ENCODE results near the gene CTNNB1.

CTNNB1 gene

DNA sequence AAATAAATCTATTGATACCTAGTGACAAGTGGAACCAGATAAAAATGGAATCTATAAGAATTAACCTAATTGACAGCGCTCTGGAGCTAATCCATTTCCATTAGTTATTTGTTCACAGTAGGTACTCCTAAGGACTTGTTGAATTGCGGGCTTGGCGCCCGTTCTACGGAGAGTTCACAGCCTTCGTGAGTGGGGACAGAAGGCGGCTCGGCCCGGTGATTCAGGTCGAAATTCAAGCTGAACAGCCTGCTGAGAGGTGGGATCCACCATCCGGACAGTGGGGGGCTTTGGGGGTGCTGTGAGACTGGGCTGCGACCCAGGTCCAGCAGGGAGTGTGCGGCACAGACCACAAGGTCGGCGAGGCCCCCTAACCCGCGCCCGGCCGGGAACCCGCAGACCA is 779 bp upstream of the CTNNB1 start:
- Histone ChIP-seq H3K4me3 (ENCODE audit: low read depth in 1 of 2, low read length in 2 of 2) (peak overlapping the region; percentile 76 to 80; a peak in 3 of 4 replicates), H3K9ac (ENCODE audit: low read depth, low read length) (peak overlapping the region; percentile 96), H3K4me2 (ENCODE audit: insufficient read depth, low read length) (peak overlapping the region; percentile 84), H3K79me2 (ENCODE audit: insufficient read depth, low read length) (peaks cover 46% of the 10 kb centered on the region), H4K20me1 (ENCODE audit: insufficient read depth, low read length) (peaks cover 35% of the 10 kb centered on the region), H3K36me3 (ENCODE audit: insufficient read depth, low read length) (peaks cover 9% of the 10 kb centered on the region; the same call in 1 of the 2 replicates), H3K4me1 (ENCODE audit: insufficient read depth, low read length) (peaks cover 40% of the 10 kb centered on the region), H3K27me3 (ENCODE audit: insufficient read depth, low read length, poor library complexity) (peaks cover 31% of the 10 kb centered on the region), H2AFZ (ENCODE audit: low read depth, low read length) (peak overlapping the region; percentile 89), H3K27ac (ENCODE audit: low read length) (peak overlapping the region; percentile 41; the same call in 1 of the 2 replicates), H3K9me3 (ENCODE audit: insufficient read depth, low read length, severe bottlenecking) (no peaks in the 10 kb centered on the region)
- DNase-seq (no peak), ATAC-seq (ENCODE audit: insufficient read depth, low read depth) (no peak)
- TF ChIP-seq, protein P1, sequence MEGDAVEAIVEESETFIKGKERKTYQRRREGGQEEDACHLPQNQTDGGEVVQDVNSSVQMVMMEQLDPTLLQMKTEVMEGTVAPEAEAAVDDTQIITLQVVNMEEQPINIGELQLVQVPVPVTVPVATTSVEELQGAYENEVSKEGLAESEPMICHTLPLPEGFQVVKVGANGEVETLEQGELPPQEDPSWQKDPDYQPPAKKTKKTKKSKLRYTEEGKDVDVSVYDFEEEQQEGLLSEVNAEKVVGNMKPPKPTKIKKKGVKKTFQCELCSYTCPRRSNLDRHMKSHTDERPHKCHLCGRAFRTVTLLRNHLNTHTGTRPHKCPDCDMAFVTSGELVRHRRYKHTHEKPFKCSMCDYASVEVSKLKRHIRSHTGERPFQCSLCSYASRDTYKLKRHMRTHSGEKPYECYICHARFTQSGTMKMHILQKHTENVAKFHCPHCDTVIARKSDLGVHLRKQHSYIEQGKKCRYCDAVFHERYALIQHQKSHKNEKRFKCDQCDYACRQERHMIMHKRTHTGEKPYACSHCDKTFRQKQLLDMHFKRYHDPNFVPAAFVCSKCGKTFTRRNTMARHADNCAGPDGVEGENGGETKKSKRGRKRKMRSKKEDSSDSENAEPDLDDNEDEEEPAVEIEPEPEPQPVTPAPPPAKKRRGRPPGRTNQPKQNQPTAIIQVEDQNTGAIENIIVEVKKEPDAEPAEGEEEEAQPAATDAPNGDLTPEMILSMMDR (IDR thresholded peaks at IDR 0.05; ENCODE audit: borderline replicate concordance, extremely low read depth, low read length, poor library complexity, severe bottlenecking): no peak
- no peak for TF ChIP-seq EZH2 (IDR thresholded peaks at IDR 0.05; ENCODE audit: borderline replicate concordance, low read depth, low read length, severe bottlenecking)

DNA sequence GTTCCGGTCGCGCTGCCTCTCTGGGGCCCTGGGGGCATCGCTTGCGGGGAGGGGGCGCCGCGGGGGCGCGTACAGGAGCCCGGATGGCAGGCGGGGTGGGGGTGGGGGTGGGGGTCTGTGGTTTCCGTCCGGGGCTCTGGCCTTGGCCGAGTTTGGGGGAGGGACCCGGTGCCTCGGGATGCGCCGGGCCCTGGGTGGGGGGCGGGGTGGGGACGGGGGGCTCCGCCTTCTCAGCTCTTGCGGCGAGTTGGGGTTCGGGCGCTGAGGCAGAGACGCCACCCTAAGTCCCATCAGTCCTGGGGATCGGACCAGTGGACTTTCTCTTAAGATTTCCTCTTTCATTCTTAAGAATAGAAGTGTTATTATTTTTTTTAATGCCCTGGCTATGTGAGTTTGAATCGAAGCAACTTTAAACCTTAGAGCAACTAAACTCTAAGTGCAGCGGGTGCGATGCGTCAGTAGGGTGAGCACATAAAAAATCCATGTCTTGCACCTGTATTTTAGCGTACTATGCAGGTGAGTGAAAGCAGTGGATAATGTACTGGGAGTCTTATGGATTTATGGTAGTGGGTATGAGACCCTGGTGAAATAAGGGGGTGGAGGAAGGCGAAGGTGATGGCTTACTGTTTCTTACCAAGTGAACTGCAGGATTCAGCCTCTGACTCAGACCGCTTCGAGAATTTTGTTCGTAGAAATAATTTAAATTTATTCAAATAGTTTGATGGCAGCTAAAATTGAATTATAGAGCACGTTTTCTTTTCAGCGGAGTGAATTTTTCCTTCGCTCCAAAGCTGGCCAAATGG is 762 bp downstream of the CTNNB1 start:
- ATAC-seq (ENCODE audit: insufficient read depth, low read depth): peak; percentile 15

DNA sequence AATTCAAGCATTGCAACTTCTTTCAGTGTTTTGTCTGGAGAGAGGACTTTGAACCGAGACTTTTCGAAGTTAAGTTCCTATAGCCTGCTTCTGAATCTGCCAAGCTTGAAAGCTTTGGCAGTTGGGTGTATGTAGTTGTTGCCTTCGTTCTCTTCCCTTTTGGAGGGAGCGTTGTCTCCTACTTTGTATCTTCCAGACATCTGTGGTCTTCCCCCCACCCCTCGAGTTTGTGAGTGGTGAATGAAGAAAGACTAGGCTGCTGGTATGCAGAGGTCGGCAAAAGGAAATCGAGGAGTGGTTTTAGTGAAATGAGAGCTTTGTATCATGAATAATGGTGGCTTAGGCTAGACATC is 1.3 kb downstream of the CTNNB1 start:
- Histone ChIP-seq H3K9me3 (ENCODE audit: insufficient read depth, low read length, severe bottlenecking) (no peaks in the 10 kb centered on the region), H3K27ac (ENCODE audit: low read length) (peak overlapping the region; percentile 46), H3K9ac (ENCODE audit: low read depth, low read length) (peak overlapping the region; percentile 96), H4K20me1 (ENCODE audit: insufficient read depth, low read length) (peaks cover 56% of the 10 kb centered on the region), H3K27me3 (ENCODE audit: insufficient read depth, low read length, poor library complexity) (peaks cover 15% of the 10 kb centered on the region), H3K36me3 (ENCODE audit: insufficient read depth, low read length) (peaks cover 9% of the 10 kb centered on the region; the same call in 1 of the 2 replicates), H3K4me1 (ENCODE audit: insufficient read depth, low read length) (peaks cover 52% of the 10 kb centered on the region), H3K79me2 (ENCODE audit: insufficient read depth, low read length) (peaks cover 67% of the 10 kb centered on the region), H3K4me2 (ENCODE audit: insufficient read depth, low read length) (peak overlapping the region; percentile 71), H2AFZ (ENCODE audit: low read depth, low read length) (no peak overlapping the region), H3K4me3 (ENCODE audit: low read depth in 1 of 2, low read length in 2 of 2) (peak overlapping the region; percentile 38 to 61; a peak in 3 of 4 replicates)
- ATAC-seq (ENCODE audit: insufficient read depth, low read depth) (peak; percentile 66), DNase-seq (peak; percentile 74)
- no peak for TF ChIP-seq EZH2 (IDR thresholded peaks at IDR 0.05; ENCODE audit: borderline replicate concordance, low read depth, low read length, severe bottlenecking)
- TF ChIP-seq, protein P1 (IDR thresholded peaks at IDR 0.05; ENCODE audit: borderline replicate concordance, extremely low read depth, low read length, poor library complexity, severe bottlenecking): no peak

More for the DNA sequence above, 762 bp downstream of the CTNNB1 start:
- peaks cover 18% of the 10 kb centered on the region for H3K27me3 ChIP-seq (ENCODE audit: insufficient read depth, low read length, poor library complexity)
- H3K79me2 ChIP-seq (ENCODE audit: insufficient read depth, low read length): peaks cover 61% of the 10 kb centered on the region
- no peaks in the 10 kb centered on the region for H3K9me3 ChIP-seq (ENCODE audit: insufficient read depth, low read length, severe bottlenecking)
- H3K9ac ChIP-seq (ENCODE audit: low read depth, low read length): peak overlapping the region; percentile 96
- peak overlapping the region; percentile 97 for H3K27ac ChIP-seq (ENCODE audit: low read length)
- peaks cover 50% of the 10 kb centered on the region for H4K20me1 ChIP-seq (ENCODE audit: insufficient read depth, low read length)
- peaks cover 9% of the 10 kb centered on the region; the same call in 1 of the 2 replicates for H3K36me3 ChIP-seq (ENCODE audit: insufficient read depth, low read length)
- peak overlapping the region; percentile 71 for H3K4me2 ChIP-seq (ENCODE audit: insufficient read depth, low read length)
- H3K4me1 ChIP-seq (ENCODE audit: insufficient read depth, low read length): peaks cover 47% of the 10 kb centered on the region
- peak overlapping the region; percentile 89; the same call in 1 of the 2 replicates for H2AFZ ChIP-seq (ENCODE audit: low read depth, low read length)
- TF ChIP-seq, protein P1 (IDR thresholded peaks at IDR 0.05; ENCODE audit: borderline replicate concordance, extremely low read depth, low read length, poor library complexity, severe bottlenecking): no peak
- TF ChIP-seq EZH2 (IDR thresholded peaks at IDR 0.05; ENCODE audit: borderline replicate concordance, low read depth, low read length, severe bottlenecking): no peak
- peak overlapping the region; percentile 76 to 80 for H3K4me3 ChIP-seq (ENCODE audit: low read depth in 1 of 2, low read length in 2 of 2)
- no peak for DNase-seq

Data from DND-41 (cell line).